CD4-positive, alpha-beta T cell treated with Interleukin-6 for 4 hours (primary cell): ENCODE results near the gene JAGN1.
"Not testable (repeated sequence)": the region's sequence is repeated elsewhere in the genome, so short reads cannot be mapped to it uniquely, and the experiment has no call there.

ENCODE experiments used
- DNase-seq: peaks from one replicate; pipeline ENCODE4 v3.0.0-alpha.2; 2020; ENCODE audit warnings: mixed read lengths

Gene JAGN1

GRCh38 chr3:9890249-9891071, at the start of gene JAGN1:
Gene JAGN1, plus strand, starts transcription at chr3:9890610. Its CDS starts 113 bp downstream, at chr3:9890723.
- peak; percentile 92 for DNase-seq

- no peak for DNase-seq
Measured at GRCh38 chr3:9841015-9841414, 49.4 kb upstream of the JAGN1 start.

GRCh38 chr3:9843715-9844438, 46.5 kb upstream of the JAGN1 start, which contains the start of gene RPUSD3:
Gene RPUSD3, minus strand, starts transcription at chr3:9844008. Its CDS starts 18 bp downstream, at chr3:9843990.
- DNase-seq = peak; percentile 95

- DNase-seq = no peak
Measured at GRCh38 chr3:9846231-9846630, 44.2 kb upstream of the JAGN1 start.

GRCh38 chr3:9846931-9847488, 43.4 kb upstream of the JAGN1 start:
- DNase-seq = no peak

DNA sequence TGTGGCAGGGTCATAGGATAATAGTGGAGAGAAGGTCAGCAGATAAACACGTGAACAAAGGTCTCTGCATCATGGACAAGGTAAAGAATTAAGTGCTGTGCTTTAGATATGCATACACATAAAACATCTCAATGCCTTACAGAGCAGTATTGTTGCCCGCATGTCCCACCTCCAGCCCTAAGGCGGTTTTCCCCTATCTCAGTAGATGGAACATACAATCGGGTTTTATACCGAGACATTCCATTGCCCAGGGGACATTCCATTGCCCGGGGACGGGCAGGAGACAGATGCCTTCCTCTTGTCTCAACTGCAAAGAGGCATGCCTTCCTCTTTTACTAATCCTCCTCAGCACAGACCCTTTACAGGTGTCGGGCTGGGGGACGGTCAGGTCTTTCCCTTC, 42.5 kb upstream of the JAGN1 start:
- DNase-seq = not testable (repeated sequence)

- not testable (repeated sequence) for DNase-seq
Measured at GRCh38 chr3:9848860-9849259, 41.5 kb upstream of the JAGN1 start.

DNA sequence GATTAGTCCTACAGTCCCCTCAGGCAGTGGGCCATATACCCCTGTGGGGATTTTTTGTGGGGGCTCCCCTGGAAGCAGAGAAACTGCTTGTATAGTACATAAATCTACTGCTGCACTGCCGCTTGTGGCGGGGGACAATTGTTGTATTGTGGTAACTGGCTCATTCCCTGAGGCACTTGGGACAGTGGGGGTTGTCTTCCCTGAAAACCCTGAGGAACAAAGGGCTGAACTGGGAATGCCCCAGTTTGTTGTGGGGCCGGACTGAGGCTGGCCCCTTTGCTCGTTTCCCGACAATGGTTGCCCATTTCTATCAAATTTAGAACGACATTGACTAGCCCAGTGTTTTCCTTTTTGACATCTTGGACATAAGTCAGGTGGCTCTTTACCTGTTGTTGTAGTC, 39.0 kb upstream of the JAGN1 start:
- DNase-seq = not testable (repeated sequence)

DNA sequence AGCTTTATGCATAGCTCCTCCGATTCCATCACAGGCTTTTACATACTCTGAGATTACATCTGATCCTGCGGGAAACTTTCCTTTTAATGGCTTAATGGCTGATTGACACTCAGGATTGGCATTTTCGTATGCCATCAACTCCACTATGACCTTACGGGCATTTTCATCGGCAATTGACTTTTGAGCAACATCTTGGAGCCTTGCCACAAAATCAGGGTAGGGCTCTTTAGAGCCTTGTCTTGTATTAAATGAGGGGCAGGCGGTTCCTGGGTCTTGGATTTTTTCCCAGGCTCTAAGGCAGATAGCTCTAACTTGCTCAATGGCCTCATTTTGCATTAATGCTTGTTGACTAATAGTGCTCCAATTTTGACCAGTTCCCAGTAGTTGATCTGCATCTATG, 38.5 kb upstream of the JAGN1 start:
- DNase-seq = not testable (repeated sequence)

GRCh38 chr3:9852528-9852927, 37.9 kb upstream of the JAGN1 start:
- no peak for DNase-seq

DNA sequence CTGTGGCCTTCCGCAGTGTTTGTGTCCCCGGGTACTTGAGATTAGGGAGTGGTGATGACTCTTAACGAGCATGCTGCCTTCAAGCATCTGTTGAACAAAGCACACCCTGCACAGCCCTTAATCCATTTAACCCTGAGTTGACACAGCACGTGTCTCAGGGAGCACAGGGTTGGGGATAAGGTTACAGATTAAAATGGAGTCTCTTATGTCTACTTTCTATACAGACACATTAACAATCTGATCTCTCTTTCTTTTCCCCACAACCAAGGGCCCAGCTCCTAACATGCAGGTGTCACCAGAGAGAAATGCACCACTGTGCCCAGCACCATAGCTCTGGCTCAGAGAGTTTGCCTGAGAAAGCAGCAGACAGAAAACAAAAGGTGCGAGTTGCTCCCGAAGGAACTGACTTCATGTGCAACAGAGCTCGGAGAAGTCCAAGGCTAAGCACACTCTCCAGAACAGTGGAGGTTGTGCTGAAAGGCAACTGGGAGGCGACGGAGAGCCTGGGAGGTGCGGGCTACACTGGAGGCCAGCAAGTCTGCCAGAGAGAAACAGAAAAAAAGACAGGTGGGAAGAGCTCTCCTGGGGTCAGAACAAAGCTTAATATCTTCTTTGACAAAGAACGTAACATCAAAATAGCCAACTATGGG, 36.0 kb upstream of the JAGN1 start:
- not testable (repeated sequence) for DNase-seq

DNA sequence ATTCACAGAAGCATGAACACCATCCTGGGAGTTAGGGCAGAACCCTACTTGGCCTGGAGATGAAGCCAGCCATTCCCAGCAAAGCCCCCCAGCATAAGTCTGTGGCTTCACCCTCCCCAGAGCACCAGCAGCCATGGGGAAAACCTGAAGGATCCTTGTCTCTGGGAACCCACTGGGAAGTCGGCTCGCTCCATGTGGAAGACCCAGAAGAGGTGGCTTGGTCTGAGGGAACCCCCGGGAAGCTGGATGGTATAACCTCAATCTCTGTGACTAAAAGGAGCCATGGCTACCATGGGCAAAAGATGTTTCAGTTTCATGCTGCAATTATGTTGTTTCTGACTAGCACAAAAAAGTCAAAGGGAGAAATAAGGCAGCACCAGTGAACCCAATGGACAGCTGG, 34.8 kb upstream of the JAGN1 start:
- DNase-seq = no peak

DNA sequence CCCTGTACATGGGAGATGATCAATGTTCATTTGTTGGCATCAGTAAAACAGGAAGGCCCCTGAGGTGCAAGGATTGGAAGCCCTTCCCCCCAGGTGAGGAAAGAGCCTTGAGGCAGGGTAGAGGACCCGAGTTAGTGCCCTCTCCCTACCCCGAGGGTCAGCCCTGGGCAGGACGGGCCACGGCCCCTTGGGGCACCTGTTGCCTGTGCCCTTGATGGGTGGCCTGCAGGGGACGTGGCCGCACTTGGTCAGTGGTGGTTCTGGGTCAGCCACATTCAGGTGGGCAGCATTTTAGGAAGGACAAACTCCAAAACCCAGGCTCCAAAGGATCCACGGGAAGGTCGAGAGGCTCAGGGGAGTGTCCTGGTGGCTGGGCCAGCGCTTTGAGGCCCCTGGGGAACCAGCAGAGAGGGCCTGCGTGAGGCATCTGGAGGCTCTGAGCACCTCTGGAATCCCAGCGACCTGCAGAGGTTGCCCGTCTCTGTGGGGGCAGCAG, 30.8 kb upstream of the JAGN1 start:
- no peak for DNase-seq

- DNase-seq = no peak
Measured at GRCh38 chr3:9861201-9861600, 29.2 kb upstream of the JAGN1 start.

GRCh38 chr3:9861626-9862130, 28.7 kb upstream of the JAGN1 start:
- no peak for DNase-seq

DNA sequence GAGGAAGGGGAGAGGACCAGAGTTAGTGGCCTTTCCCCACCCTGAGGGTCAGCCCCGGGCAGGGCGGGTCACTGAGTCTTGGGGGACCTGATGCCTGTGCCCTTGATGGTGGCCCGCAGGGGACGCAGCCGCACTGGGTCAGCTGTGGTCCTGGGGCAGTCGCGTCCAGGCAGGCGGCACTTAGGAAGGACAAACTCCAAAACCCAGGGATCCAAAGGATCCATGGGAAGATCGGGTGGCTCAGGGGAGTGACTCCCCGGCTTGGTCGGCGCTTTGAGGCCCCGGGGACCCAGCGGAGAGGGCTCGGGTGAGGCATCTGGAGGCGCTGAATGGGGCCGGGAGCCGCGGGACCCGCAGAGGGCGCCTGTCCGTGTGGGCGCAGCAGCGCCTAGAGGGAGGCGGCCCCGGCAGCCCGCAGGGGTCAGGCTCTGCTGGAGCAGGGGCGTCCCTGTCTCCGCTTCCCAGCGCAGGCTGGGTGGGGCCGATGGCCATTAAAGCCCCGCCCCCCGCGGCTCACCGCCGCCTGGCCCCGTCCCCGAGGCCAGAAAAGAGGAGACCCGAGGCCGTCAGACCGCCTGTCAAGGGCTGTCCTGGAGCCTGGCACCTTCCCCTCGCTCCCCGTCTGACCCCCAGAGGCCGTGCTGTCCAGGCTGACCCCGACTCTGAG, 27.9 kb upstream of the JAGN1 start:
- peak; percentile 40 for DNase-seq

DNA sequence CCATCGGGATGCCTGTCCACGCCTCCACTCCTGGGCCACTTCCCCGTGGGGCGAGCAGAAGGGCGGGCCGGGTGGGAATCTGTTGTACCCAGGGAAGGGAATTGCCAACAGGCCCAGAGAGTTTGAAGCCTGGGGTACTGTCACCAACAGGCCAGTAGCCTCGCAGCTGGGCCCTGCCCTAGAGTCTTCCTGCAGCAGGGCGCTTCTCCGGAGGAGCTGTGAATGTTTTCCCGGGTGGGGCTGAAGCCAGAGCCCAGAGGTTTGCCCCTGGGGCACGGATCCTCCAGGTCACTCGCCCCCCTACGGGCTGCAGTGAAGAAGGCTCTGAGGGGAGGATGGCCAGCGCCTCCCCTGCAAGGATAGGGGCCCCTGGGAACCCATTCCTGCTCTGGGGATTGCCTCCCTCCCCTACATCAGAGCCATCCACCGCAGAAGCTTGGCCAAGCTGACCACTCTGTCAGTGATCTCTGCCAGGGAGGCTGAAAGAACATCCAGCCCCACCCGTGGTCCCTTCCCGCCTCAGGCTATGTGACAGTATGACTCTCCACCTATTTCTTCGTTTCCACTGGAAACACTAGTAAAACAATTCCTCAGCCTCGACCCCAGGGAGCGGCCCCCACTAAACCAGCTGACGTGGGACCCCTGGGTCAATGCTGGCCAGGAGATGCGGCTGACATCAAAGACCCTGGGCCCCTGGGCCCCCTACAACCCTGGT, 27.2 kb upstream of the JAGN1 start:
- no peak for DNase-seq

DNA sequence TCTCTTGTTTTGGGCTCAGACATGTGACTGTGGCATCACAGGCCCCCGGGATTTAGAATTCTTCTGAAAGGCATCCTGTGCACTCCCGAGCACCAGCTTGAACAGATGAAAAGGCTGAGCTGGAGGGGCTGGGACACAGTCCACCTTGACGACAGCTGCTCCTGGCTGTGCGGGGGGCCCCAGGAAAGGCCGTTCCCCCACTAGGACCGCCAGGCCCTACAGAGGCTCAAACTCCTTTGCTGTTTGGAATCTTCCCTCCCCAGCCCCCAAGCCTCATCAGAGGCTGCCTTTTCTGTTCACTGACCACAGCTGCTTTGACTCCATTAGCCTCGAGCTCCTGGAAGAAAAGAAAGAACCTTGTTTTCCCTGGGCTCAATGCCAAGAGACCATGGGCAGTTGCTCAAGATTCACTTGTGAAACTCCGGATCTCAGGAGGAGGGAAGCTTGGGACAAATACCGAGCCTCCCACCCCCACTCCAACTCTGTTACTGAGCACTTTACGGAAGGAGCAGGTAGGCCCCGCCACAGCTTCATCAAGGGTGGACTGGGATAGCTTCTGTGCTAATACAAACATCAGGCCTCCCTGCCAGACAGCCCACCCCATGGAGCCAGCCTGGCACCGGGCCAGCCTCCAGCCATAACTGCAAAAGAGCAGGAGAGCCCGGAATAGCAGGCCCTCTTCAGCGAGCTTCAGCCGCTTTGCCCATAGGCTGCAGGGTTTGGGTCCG, 26.0 kb upstream of the JAGN1 start:
- no peak for DNase-seq

GRCh38 chr3:9865125-9865637, 25.2 kb upstream of the JAGN1 start:
- DNase-seq = not testable (repeated sequence)

DNA sequence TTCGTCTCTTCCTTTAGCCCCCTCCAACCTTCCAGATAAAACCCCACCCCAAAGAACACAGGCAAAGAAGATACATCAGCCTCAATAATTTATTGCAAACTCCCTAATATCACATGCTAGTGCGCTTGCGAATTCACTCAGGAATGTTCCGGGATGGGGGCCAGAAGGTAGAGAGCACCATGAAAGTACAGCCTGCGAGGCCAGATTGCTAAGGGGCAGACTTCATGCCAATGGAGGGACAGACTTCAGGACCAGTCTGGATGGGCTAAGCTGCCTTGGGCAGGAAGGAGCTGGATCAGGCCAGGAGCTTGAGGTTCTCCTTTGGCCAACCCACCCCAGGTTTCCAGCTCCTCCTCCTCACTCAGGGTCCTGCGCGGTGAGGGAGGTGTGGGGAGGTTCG, 23.8 kb upstream of the JAGN1 start:
- no peak for DNase-seq

GRCh38 chr3:9867106-9867505, 23.3 kb upstream of the JAGN1 start:
- no peak for DNase-seq
